SK-N-DZ (cell line): ENCODE data around the gene GEMIN4.

Experiments
- DNase-seq: peaks from one replicate; pipeline ENCODE4 v3.0.0-alpha.2; 2015; ENCODE audit warnings: low spot score

The GEMIN4 gene

DNA sequence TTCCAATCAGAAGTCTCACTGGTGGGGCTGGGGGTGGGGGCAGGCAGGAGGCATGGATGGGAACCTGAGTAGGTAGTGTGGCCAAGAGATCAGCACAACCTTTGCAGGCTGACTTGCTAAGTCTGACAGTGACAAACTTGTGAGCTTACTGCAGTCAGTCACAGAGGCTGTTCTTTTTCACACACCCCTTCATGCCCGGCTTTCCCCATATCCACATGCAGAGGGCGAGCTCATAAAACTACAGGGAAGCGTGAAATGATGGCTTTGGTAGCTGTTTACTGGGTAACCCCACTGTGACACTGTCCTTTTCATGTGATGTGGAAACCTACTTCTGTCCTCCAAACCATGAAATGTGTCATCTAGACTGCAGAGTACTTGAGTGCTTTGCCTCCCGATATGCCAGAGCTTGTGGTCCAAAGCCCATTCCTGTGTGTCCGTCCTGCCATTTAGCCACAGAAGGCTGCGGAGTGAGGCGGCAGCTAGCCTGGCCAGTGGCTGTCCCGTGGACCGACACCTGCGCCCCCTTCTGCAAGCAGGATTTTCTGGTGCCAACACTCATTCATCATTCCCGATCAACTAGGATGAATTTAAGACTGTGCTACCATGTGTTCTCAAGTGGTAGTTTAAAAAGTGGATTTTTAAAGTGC lies 9.8 kb downstream of the GEMIN4 start:
- no peak for DNase-seq

DNA sequence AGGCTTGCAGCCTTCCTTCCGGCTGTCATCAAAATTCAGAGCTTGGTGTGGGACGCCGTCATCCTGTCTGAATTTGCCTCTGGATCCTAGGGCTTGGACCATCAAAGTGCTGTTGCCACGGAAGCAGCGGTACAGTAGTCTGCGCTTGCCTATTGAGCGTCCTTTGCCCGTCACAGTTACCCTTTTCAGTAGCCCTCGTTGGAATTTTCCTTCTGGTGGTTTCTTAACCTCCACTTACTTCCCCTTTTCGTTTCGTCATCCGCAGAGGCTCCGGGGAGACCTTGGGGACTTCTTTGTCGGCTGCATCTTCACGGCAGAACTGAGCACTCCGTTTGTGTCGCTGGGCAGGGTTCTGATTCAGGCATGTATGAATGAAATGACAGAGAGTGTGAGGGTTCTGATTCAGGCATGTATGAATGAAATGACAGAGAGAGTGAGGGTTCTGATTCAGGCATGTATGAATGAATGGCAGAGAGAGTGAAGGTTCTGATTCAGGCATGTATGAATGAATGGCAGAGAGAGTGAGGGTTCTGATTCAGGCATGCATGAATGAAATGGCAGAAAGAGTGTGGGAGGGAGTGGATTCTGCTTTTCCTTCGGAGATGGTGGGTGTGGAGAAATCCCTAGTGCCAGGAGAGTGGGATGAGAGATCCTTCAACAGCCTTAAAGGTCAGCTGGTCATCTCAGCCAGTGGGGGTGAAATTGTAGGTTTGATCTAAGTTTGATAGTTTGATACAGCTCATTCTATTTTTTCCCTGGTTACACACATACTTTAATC lies 11.6 kb downstream of the GEMIN4 start:
- no peak for DNase-seq

DNA sequence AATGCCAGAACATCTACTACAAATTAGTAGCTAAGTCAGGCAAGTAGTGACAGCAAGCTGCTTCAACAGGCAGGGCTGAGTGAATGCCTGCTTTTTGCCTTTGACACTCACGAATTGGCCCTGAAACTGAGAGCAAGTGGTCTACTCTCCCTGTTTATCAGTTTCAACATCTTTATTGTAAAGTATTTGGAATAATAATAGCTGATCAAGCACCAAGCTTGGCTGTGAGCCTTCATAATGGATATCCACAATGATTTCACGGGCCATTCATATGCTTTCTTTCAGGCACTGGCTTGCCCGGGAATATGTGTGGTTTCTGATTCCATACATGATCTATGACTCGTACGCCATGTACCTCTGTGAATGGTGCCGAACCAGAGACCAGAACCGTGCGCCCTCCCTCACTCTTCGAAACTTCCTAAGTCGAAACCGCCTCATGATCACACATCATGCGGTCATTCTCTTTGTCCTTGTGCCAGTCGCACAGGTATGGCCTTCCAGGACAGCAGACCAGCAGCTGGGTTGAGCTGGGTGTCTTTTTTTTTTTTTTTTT lies 14.4 kb downstream of the GEMIN4 start:
- DNase-seq = no peak

DNA sequence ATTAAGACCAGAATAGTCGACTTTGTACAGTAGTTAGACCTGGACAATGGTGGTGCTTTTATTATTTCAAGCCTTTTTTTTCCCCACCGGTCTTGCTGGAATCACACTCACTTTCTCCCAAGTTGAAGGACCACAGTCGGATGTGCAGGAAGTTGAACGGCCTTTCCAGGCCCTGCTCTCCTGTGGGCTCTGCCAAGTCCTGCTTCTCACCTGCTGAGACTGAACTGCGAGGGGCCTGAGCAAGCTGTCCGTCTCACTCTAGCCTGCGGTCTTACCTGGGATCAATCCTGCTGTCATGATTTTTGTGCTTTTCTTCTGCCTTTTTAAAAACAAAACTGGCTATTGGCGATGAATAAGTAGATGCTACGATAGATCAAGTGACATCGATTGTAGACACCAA lies 18.3 kb downstream of the GEMIN4 start:
- DNase-seq = no peak

DNA sequence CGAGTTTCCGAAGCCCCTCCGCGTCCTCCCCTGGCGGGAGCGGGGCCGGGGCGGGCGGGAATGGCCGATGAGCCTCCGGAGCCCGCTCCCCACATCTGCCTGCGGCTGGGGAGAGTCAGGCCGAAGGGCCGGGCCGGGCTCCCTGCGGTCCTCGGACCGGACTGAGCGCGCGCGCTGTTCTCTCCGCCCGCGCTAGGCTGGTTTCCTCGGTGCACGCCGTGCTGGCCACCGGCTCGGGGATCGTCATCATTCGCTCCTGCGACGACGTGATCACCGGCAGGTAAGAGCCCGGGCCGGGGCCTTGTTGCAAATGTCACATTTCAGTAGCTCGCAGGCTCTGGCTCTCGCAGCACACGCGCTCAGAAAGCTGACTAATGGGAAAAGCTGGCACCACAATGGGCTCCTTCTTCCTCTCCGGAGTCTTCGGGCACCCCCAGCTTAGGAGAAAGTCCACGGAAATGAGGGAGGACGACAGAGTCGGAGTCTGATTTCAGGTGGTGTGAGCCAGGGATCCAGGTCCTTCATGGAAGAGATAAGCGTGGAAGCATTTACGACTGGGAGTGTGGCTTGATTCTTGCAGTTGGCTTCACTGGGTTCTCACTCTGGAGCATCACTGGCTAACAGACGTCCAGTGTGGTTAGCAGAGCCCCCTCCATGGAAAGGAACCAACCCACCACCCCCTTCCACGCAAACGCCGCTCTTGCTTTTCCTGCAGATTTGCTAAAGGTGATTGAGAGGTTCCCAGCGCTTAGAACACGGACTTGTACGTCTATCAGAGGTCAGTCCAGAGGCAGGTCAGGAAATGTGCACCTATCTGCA lies 19.0 kb downstream of the GEMIN4 start:
- DNase-seq = peak; percentile 36

DNA sequence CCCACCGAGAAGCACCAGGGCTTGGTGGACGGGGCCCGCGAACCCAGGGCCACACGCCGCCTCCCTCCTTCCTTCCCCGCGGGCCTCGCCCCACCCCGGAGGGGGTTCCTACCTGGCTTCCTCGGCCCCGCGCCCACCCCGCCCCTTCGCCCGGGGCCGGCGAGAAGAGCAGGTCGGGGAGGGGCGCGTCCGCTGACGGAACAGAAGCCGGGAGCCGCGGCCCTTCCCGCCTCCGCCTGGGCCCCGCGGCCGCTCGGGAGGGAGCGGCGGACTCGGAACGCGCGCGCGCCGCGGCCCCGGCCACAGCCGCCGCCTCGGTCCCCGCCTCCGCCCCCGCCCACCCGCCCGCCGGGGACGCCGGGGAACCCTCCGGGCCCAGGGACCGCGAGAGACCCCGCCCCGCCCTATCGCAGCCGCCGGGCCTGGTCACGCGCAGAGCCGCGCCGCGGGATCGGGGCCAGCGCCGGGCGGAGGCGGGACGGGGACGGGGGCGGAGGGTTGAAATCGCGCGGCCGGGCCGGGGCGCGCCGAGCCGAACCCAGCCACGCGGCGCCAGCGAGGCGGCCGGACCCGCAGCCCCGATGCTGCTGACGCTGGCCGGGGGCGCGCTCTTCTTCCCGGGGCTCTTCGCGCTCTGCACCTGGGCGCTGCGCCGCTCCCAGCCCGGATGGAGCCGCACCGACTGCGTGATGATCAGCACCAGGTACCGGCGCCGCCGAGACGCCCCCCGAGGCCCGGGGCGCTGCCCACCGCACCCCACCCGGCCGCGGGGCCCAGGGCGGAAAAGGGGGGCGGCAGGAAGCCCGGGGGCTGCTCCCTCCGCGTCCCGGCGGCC lies 19.8 kb downstream of the GEMIN4 start, which contains the start of gene TLCD3A:
TLCD3A (plus strand) TSS at position 530 of the 835 bp plus-strand sequence; CDS start at position 582, 52 bp downstream.
- peak; percentile 41 for DNase-seq

DNA sequence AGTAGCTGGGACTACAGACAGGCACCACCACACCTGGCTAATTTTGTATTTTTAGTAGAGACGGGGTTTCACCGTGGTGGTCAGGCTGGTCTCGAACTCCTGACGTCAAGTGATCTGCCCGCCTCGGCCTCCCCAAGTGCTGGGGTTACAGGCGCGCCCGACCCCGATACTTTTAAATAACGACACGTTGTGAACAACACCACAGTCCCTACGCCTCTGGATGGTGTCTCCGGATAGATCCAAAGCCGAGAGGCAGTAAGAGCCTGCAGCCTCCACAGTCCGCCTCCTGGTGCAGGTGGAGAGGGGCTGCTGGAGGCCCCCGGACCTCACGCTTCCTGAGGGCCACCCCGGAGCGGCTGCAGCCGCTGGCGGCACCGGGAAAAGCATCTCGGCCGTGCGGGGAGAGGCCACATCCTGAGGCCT lies 20.4 kb downstream of the GEMIN4 start:
- DNase-seq = no peak

DNA sequence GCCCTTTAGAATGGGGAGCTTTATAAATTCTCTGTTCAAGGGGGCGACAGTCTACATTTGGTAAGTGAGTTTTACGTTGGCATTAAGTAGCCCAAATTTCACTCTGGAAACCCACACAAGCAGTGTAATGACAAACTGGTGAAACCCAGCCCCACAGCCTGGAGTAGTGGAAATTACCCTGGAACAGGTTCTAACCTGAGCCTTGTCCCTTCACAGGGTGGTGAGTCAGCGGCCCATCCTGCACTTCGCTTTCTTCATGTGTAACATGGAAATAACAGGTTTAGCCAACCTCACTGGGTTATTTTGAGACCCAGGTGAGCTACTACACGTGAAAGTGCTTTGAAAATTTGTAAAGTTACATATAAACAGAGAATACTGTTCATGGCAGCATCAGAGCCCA lies 23.2 kb downstream of the GEMIN4 start:
- DNase-seq = no peak

DNA sequence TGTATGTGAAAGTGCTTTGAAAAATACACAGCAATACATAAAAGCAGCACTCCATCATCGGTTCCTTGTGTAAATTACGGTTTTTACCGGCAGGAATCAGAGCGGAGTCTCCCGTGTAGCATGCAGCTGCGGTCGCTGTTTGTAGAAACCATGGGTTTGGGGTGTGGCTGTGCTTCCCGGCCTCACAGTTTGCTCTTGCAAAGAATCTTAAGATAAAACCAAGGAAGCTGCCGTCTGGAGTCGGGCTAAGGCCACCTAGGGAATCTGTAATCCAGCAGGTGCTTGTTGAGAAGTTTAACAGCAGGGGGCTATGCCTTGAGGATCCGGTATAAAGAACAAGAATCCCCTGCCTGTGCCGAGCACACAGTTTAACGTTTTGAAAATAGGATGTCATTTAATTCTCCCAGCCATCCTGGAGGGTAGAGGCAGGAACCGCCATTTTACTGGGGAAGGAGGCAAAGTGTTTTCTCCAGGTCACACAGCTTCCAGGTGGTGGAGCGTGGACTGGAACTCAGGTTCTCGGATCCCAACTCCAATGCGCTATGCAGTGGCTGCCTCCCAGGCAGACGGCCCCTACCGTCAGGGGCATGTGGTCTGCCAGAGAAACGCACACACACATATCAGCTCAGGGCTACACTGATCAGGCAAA lies 25.7 kb downstream of the GEMIN4 start:
- DNase-seq = no peak

DNA sequence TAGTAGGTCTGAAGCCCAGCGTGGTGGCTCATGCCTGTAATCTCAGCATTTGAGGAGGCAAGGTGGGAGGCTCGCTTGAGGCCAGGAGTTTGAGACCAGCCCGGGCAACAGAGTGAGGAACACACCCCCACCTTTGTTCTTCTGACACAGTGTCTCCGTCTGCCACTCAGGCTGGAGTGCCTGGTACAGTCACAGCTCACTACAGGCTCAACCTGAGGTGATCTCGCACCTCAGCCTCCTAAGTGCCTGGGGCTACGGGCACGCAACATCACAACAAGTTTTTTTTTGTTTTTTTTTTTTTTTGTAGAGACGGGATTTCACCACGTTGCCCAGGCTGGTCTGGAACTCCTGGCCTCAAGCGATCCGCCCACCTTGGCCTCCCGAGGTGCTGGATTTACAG lies 26.3 kb downstream of the GEMIN4 start:
- DNase-seq = no peak

DNA sequence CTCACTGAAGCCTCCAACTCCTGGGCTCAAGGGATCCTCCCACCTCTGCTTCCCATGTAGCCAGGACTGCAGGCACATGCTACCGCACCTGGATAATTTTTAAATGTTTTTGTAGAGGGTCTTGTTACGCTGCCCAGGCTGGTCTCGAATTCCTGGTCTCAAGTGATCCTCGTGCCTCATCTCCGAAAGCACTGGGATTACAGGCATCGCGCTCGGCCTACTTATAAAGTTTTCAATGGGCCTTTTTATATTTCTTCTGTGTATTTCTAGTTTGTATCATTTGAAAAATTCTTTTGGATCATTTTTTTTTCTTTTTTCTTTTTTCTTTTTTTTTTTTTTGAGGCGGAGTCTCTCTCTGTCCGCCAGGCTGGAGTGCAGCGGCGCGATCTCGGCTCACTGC lies 27.0 kb downstream of the GEMIN4 start:
- DNase-seq = no peak

DNA sequence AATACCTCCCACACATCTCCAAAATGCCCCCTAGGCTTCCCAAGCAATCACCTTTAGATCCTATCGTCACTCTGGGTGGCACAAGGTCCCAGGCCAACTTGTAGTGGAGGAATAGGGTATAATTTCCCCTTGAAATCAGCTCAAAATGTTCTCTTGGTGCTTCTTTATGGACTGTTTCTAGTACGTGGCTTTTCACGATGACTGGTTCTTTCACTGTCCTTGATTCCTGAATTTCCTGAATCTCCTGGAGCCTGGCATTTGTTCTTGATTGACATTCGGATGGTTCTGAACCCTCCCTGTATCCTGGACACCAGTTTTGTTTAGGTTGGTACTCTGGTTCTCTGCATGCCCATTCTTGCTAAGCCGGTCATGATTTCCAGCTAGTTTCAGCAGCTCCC lies 30.5 kb downstream of the GEMIN4 start:
- DNase-seq = no peak

DNA sequence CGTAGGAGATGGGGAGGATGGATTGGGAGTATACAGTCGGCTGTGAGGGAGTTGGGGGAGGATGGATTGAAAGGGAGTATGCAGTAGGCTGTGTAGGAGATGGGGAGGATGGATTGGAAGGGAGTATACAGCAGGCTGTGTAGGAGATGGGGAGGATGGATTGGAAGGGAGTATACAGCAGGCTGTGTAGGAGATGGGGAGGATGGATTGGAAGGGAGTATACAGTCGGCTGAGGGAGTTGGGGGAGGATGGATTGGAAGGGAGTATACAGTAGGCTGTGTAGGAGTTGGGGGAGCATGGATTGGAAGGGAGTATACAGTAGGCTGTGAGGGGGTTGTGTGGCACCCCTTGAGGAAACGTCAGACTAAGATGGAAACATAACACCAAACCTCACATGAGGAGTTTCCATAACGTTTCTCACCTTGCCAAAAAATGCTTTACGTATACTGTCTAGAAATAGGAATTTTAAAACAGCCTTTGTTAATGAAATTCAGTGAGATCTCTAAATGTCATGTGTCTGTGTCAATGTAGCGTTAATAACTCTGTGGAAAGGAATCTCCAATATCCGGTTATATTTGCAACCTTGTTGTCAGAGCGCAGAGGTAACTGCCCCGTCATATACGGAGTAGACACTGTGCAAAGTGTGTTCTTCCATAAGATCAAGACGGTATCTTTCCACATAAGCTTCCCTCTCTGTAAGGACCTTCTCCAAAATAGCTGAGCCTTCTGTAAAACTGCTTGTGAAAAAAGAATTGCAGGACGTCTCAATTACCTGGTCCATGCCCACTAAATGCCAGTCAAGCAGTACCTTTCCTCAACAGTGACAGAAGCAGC lies 31.1 kb downstream of the GEMIN4 start:
- DNase-seq = no peak

DNA sequence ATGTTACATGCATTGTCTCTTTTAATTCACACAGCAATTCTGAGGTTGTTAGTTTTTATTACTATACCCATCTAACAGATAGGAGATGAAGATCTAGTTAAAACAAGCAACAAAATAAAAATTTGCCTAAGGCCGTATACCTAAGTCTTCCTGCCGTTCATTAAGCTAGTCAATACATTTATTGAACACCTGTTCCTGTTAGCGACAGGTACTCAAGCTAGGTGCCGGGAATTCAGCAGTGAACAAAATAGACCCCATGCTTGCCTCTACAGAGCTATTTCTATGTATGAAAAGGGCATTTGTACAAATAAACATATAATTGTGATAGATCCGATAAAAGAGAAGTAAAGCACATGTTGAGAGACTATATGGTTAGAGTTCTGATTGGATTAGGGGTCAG lies 34.0 kb downstream of the GEMIN4 start:
- no peak for DNase-seq

DNA sequence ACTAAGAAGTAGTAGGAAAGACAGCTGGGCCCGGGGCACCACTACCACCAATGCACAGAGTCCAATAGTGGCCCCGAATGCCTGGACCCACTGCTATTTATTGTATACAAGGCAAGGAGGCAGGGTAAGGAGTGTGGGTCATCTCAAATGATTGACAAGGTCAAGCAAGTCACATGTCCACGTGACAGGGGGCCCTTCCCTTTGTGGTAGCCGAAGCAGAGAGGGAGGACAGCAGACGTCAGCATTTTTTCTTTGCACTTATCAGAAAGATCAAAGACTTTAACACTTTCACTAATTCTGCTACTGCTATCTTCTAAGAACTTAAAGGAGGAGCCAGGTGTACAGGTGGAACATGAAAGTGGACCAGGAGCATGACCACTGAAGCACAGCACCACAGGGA lies 43.9 kb downstream of the GEMIN4 start:
- no peak for DNase-seq

DNA sequence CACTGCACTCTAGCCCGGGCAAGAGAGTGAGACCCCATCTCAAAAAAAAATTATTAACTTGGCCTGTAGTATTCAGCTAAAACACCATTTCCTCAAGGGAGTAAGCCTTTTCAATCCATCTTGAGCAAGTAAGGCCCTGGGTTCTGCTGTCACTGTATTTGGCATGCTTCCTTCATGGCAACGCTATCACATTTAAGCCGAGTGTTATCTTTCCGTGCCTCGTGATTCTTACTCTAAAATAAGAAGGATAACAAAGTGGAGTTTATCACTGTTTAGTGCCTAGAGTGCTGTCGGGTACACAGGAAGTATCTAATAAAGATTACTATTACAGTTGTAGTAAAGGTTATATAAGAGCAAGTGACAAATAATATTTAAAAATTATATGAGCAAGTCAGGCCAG lies 46.2 kb downstream of the GEMIN4 start:
- DNase-seq = no peak

DNA sequence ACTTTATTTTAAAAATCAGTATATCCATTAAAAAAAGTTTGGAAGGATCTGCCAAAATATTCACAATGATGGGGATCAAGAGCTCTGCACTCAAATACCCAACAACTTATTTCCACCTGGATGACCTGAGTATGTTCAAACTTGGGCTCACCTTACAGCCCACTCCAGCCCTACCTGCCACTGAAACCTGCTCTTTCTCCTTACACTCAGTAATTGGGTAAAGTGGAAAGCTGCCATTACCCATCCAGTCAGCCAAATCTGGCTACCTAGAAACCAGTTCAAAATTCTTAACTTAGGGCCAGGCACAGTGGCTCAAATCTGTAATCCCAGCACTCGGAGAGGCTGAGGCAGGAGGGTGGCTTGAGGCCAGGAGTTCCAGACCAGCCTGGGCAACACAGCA lies 47.1 kb downstream of the GEMIN4 start:
- DNase-seq = no peak

DNA sequence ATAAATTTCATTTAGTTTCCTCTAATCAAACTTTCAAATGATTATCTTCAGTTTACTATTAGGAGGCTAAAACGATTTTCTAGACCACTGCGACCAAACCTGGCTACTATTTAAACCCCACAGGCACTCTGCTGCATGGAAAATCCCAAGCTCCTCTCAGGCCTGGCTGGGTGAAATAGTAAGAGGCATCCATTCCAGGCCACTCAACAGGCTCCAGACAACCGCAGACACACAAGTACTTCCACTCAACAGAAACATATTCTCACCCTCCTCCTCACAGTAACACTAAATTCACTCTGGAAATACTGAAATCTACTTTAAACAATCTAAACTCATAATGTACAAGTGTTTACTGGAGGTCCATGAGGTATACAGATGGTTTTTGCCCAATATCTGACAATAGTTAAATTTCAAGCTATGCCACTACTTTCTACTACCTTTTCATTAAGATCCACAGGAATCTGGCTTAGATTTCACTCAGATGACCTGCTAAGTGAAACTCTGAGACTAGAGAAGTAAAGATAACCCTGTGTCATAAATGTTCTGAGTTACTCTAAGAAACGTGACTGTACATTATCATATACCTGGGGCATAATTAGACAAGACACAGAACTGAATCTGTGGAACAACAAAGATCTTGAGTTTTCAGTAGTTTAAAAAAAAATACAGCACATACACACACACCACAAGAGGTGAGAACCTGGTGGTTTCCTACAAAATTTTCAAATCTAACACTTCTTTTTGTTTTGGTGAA lies 47.8 kb downstream of the GEMIN4 start:
- DNase-seq = peak; percentile 64
